T-helper 2 cell treated with Interferon-gamma antibody and Interleukin-4, amounts not matched to agents 5 μg/mL and 100 μg/mL, for 36 hours (primary cell): ENCODE data around the gene MSX1.

ENCODE experiments used
- DNase-seq: peaks from one replicate; pipeline ENCODE4 v3.0.0; 2021; ENCODE audit warnings: low spot score
- H3K27ac Mint-ChIP-seq: one replicate; pipeline ENCODE4 v1.8.0; 2021; ENCODE audit warnings: mild to moderate bottlenecking, mixed read lengths
- H3K27me3 Mint-ChIP-seq: one replicate; pipeline ENCODE4 v1.8.0; 2021; ENCODE audit warnings: low read depth, mixed read lengths
- H3K36me3 Mint-ChIP-seq: one replicate; pipeline ENCODE4 v1.8.0; 2021; ENCODE audit warnings: low read depth, mixed read lengths
- H3K4me1 Mint-ChIP-seq: one replicate; pipeline ENCODE4 v1.8.0; 2021; ENCODE audit warnings: low read depth, mixed read lengths
- H3K4me3 Mint-ChIP-seq: one replicate; pipeline ENCODE4 v1.8.0; 2022; ENCODE audit warnings: mild to moderate bottlenecking, moderate library complexity, mixed read lengths
- H3K9me3 Mint-ChIP-seq: one replicate; pipeline ENCODE4 v1.8.0; 2021; ENCODE audit warnings: mixed read lengths

The MSX1 gene

GRCh38 chr4:4857809-4858508, 1.5 kb upstream of the MSX1 start:
- no peak overlapping the region for H3K27ac Mint-ChIP-seq
- DNase-seq = no peak
- peaks cover 81% of the 10 kb centered on the region for H3K27me3 Mint-ChIP-seq
- no peaks in the 10 kb centered on the region for H3K9me3 Mint-ChIP-seq
- no peaks in the 10 kb centered on the region for H3K36me3 Mint-ChIP-seq
- no peak overlapping the region for H3K4me3 Mint-ChIP-seq
- H3K4me1 Mint-ChIP-seq = peaks cover 9% of the 10 kb centered on the region

GRCh38 chr4:4858527-4859324, 739 bp upstream of the MSX1 start:
- Mint-ChIP-seq H3K27me3 (peaks cover 79% of the 10 kb centered on the region), H3K4me1 (peaks cover 7% of the 10 kb centered on the region), H3K27ac (peak overlapping the region; percentile 26), H3K4me3 (peak overlapping the region; percentile 27), H3K36me3 (no peaks in the 10 kb centered on the region), H3K9me3 (no peaks in the 10 kb centered on the region)
- DNase-seq = no peak

- Mint-ChIP-seq H3K4me1 (peaks cover 7% of the 10 kb centered on the region), H3K4me3 (peak overlapping the region; percentile 65), H3K27me3 (peaks cover 82% of the 10 kb centered on the region), H3K36me3 (no peaks in the 10 kb centered on the region), H3K27ac (no peak overlapping the region), H3K9me3 (no peaks in the 10 kb centered on the region)
- DNase-seq = no peak
These were observed 534 bp downstream of the MSX1 start for GRCh38 chr4:4859799-4860599.

- peak overlapping the region; percentile 65 for H3K4me3 Mint-ChIP-seq
These were observed 1.3 kb downstream of the MSX1 start for GRCh38 chr4:4860600-4861389.

GRCh38 chr4:4861390-4862018, 2.0 kb downstream of the MSX1 start:
- Mint-ChIP-seq H3K27me3 (peaks cover 80% of the 10 kb centered on the region), H3K4me3 (no peak overlapping the region), H3K4me1 (peaks cover 7% of the 10 kb centered on the region), H3K9me3 (no peaks in the 10 kb centered on the region), H3K27ac (peak overlapping the region; percentile 36), H3K36me3 (peaks cover 2% of the 10 kb centered on the region)
- no peak for DNase-seq

More at GRCh38 chr4:4860600-4861389, 1.3 kb downstream of the MSX1 start:
- Mint-ChIP-seq H3K27ac (peak overlapping the region; percentile 5), H3K9me3 (no peaks in the 10 kb centered on the region), H3K27me3 (peaks cover 81% of the 10 kb centered on the region), H3K4me1 (peaks cover 7% of the 10 kb centered on the region), H3K36me3 (peaks cover 2% of the 10 kb centered on the region)
- DNase-seq = no peak

- H3K4me1 Mint-ChIP-seq = peaks cover 7% of the 10 kb centered on the region
- H3K36me3 Mint-ChIP-seq = peaks cover 2% of the 10 kb centered on the region
- H3K4me3 Mint-ChIP-seq = no peak overlapping the region
- H3K27ac Mint-ChIP-seq = no peak overlapping the region
- no peaks in the 10 kb centered on the region for H3K9me3 Mint-ChIP-seq
- DNase-seq = no peak
- H3K27me3 Mint-ChIP-seq = peaks cover 78% of the 10 kb centered on the region
These were observed 2.6 kb downstream of the MSX1 start for GRCh38 chr4:4862071-4862551.

GRCh38 chr4:4862665-4863482, 3.4 kb downstream of the MSX1 start:
- H3K9me3 Mint-ChIP-seq = no peaks in the 10 kb centered on the region
- no peak overlapping the region for H3K4me3 Mint-ChIP-seq
- no peak overlapping the region for H3K27ac Mint-ChIP-seq
- DNase-seq = no peak
- H3K36me3 Mint-ChIP-seq = peaks cover 2% of the 10 kb centered on the region
- peaks cover 7% of the 10 kb centered on the region for H3K4me1 Mint-ChIP-seq
- peaks cover 71% of the 10 kb centered on the region for H3K27me3 Mint-ChIP-seq

GRCh38 chr4:4864443-4864939, 5.0 kb downstream of the MSX1 start:
- peaks cover 7% of the 10 kb centered on the region for H3K4me1 Mint-ChIP-seq
- no peak overlapping the region for H3K4me3 Mint-ChIP-seq
- H3K36me3 Mint-ChIP-seq = peaks cover 2% of the 10 kb centered on the region
- peaks cover 69% of the 10 kb centered on the region for H3K27me3 Mint-ChIP-seq
- no peak for DNase-seq
- no peak overlapping the region for H3K27ac Mint-ChIP-seq
- H3K9me3 Mint-ChIP-seq = no peaks in the 10 kb centered on the region

- no peak overlapping the region for H3K27ac Mint-ChIP-seq
- DNase-seq = no peak
- no peak overlapping the region for H3K4me3 Mint-ChIP-seq
- H3K27me3 Mint-ChIP-seq = peaks cover 76% of the 10 kb centered on the region
- H3K36me3 Mint-ChIP-seq = peaks cover 4% of the 10 kb centered on the region
- H3K4me1 Mint-ChIP-seq = peaks cover 7% of the 10 kb centered on the region
- no peaks in the 10 kb centered on the region for H3K9me3 Mint-ChIP-seq
These were observed 5.7 kb downstream of the MSX1 start for GRCh38 chr4:4864940-4865704.

GRCh38 chr4:4865705-4866123, 6.2 kb downstream of the MSX1 start:
- Mint-ChIP-seq H3K9me3 (no peaks in the 10 kb centered on the region), H3K4me1 (peaks cover 4% of the 10 kb centered on the region), H3K27ac (no peak overlapping the region), H3K4me3 (peak overlapping the region; percentile 26), H3K27me3 (peaks cover 78% of the 10 kb centered on the region), H3K36me3 (peaks cover 4% of the 10 kb centered on the region)
- no peak for DNase-seq

- H3K27ac Mint-ChIP-seq = no peak overlapping the region
- H3K4me1 Mint-ChIP-seq = peaks cover 3% of the 10 kb centered on the region
- H3K27me3 Mint-ChIP-seq = peaks cover 78% of the 10 kb centered on the region
These were observed 6.8 kb downstream of the MSX1 start for GRCh38 chr4:4866124-4866865.

More at GRCh38 chr4:4866124-4866865, 6.8 kb downstream of the MSX1 start:
- Mint-ChIP-seq H3K9me3 (no peaks in the 10 kb centered on the region), H3K36me3 (peaks cover 4% of the 10 kb centered on the region), H3K4me3 (peak overlapping the region; percentile 26)
- no peak for DNase-seq
